Nephron (organoid): ENCODE results near the gene C2CD3.

ENCODE experiments used
- H3K27ac Mint-ChIP-seq, 3 experiments: 2 replicates each; pipeline ENCODE4 v1.8.0; 2020; ENCODE audit warnings: mixed read lengths in 3 of 3, mild to moderate bottlenecking in 2 of 3, moderate library complexity in 1 of 3
- H3K27me3 Mint-ChIP-seq: 2 replicates; pipeline ENCODE4 v1.8.0; 2021; ENCODE audit warnings: low read depth, mild to moderate bottlenecking, moderate library complexity, mixed read lengths
- H3K36me3 Mint-ChIP-seq: 2 replicates; pipeline ENCODE4 v1.8.0; 2020; ENCODE audit warnings: low read depth, mixed read lengths
- H3K4me1 Mint-ChIP-seq: 2 replicates; pipeline ENCODE4 v1.8.0; 2020; ENCODE audit warnings: mixed read lengths
- H3K4me3 Mint-ChIP-seq, 3 experiments: 2 replicates each; pipeline ENCODE4 v1.8.0; 2020; ENCODE audit warnings: mild to moderate bottlenecking in 3 of 3, mixed read lengths in 3 of 3, moderate library complexity in 2 of 3
- H3K9me3 Mint-ChIP-seq: 2 replicates; pipeline ENCODE4 v1.8.0; 2020; ENCODE audit warnings: mixed read lengths
- CTCF ChIP-seq, 3 experiments: fragments of 200-600 bp; sonication (generic); IDR thresholded peaks; one replicate each; pipeline ENCODE4 v1.5.0; 2021; ENCODE audit warnings: antibody characterized with exemption in 3 of 3; ENCODE audit not compliant: unreplicated experiment in 3 of 3

Gene C2CD3

DNA sequence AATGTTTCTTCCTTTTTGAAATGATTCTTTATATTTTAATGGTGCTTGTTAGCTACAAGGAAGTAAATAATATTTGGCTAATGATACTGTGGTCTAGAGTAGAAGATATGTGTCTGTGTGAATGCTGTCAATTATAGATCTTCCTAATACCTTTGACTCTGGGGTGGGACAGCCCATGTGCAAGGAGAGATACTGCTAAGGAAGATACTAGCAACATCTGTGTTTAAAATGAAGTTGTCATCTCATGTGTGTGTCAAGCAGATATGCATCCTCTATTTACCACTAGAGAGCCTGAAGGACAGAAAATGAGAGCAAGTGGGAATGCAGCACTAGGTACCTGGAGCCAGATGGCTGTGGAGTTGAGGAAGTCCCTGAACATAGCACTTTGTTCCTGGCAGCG is 34.4 kb upstream of the C2CD3 start:
- peaks cover 14% of the 10 kb centered on the region for H3K4me1 Mint-ChIP-seq
- H3K9me3 Mint-ChIP-seq: no peaks in the 10 kb centered on the region
- H3K27me3 Mint-ChIP-seq: no peaks in the 10 kb centered on the region
- peaks cover 37% of the 10 kb centered on the region for H3K36me3 Mint-ChIP-seq
- H3K4me3 Mint-ChIP-seq: no peak overlapping the region
- H3K27ac Mint-ChIP-seq: no peak overlapping the region
- no peak for TF ChIP-seq CTCF (IDR thresholded peaks at IDR 0.05; ENCODE audit: unreplicated experiment in 3 of 3)

- Mint-ChIP-seq H3K27me3 (no peaks in the 10 kb centered on the region), H3K4me3 (no peak overlapping the region), H3K36me3 (peaks cover 32% of the 10 kb centered on the region), H3K4me1 (peaks cover 14% of the 10 kb centered on the region), H3K27ac (no peak overlapping the region), H3K9me3 (no peaks in the 10 kb centered on the region)
- TF ChIP-seq CTCF (IDR thresholded peaks at IDR 0.05; ENCODE audit: unreplicated experiment in 3 of 3): no peak
These were observed 33.9 kb upstream of the C2CD3 start for GRCh38 chr11:74204701-74205100.

GRCh38 chr11:74203966-74204365 is 33.2 kb upstream of the C2CD3 start:
- no peak overlapping the region for H3K4me3 Mint-ChIP-seq
- no peaks in the 10 kb centered on the region for H3K9me3 Mint-ChIP-seq

DNA sequence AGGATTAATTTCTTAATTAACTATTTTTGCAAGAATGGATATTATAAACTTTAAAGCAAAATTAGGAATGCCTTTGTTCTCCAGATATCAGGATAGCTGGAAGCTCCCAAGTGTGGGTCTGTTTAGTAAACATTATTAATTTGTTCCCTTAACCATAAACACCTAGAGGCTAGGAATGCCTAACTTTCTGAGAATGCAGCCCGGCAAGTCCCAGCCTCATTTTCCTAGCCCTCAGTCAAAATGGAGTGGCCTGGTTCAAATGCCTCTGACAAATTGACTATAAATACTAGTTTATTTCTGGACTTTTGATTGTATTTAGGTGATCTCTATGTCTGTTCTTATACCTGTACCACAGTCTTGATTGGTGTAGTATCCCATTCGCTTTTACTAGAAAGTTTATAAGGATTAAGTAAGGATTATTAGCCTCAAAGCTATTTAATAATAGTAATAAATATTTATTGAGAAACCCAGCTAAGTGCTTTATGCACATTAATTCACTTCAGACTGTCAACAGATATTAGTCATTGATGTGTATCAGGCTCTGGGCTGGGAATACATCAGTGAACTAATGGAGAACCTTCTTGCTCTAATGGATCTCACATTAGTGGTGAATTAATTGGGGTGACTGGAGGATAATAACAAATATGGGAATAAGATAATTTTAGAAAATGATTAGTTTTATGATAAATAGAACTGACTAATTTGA is 26.1 kb upstream of the C2CD3 start:
- H3K27ac Mint-ChIP-seq: no peak overlapping the region
- H3K4me3 Mint-ChIP-seq: no peak overlapping the region
- TF ChIP-seq CTCF (IDR thresholded peaks at IDR 0.05; ENCODE audit: unreplicated experiment in 3 of 3): no peak
- peaks cover 36% of the 10 kb centered on the region for H3K36me3 Mint-ChIP-seq
- peaks cover 10% of the 10 kb centered on the region for H3K9me3 Mint-ChIP-seq
- no peaks in the 10 kb centered on the region for H3K27me3 Mint-ChIP-seq
- no peaks in the 10 kb centered on the region for H3K4me1 Mint-ChIP-seq

More at GRCh38 chr11:74203966-74204365, 33.2 kb upstream of the C2CD3 start:
- H3K36me3 Mint-ChIP-seq: peaks cover 29% of the 10 kb centered on the region
- H3K27me3 Mint-ChIP-seq: no peaks in the 10 kb centered on the region
- peaks cover 14% of the 10 kb centered on the region for H3K4me1 Mint-ChIP-seq
- no peak overlapping the region for H3K27ac Mint-ChIP-seq
- TF ChIP-seq CTCF (IDR thresholded peaks at IDR 0.05; ENCODE audit: unreplicated experiment in 3 of 3): no peak

GRCh38 chr11:74195828-74196227 is 25.0 kb upstream of the C2CD3 start:
- Mint-ChIP-seq H3K4me1 (no peaks in the 10 kb centered on the region), H3K4me3 (no peak overlapping the region), H3K9me3 (peaks cover 10% of the 10 kb centered on the region), H3K27ac (no peak overlapping the region), H3K36me3 (peaks cover 45% of the 10 kb centered on the region), H3K27me3 (no peaks in the 10 kb centered on the region)
- TF ChIP-seq CTCF (IDR thresholded peaks at IDR 0.05; ENCODE audit: unreplicated experiment in 3 of 3): no peak

DNA sequence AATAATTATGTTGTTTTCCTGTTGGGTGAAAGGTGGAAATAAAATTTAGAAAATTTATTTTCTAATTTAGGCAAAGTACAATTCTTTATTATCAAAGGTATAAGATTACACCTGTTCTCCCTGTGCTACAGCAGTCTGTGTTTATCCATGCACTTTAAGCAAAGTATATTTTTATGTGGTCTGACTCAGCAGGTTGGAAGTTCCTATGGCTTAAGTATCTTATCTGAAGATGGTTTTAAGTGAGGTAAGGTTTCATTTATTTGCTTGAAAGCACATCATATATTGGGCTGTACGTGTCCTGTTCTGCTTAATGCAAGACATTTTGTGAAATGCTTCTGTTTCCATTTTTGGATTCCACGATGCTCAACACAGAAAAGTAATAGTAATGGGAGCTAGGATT is 14.9 kb upstream of the C2CD3 start:
- H3K4me3 Mint-ChIP-seq: no peak overlapping the region
- peaks cover 26% of the 10 kb centered on the region for H3K36me3 Mint-ChIP-seq
- no peaks in the 10 kb centered on the region for H3K27me3 Mint-ChIP-seq
- no peaks in the 10 kb centered on the region for H3K9me3 Mint-ChIP-seq
- TF ChIP-seq CTCF (IDR thresholded peaks at IDR 0.05; ENCODE audit: unreplicated experiment in 3 of 3): no peak
- H3K4me1 Mint-ChIP-seq: no peaks in the 10 kb centered on the region
- no peak overlapping the region for H3K27ac Mint-ChIP-seq
